ENCODE results near the gene PDSS1. TPM values are rescaled to one million over a fixed set of nuclear protein-coding genes. Genes with fewer than 3 reads are reported as not detected.

The PDSS1 gene
- total RNA-seq, 1 experiment from 2014 or later: 18.4 TPM

GRCh38 chr10:26665080-26666048 lies 32.1 kb upstream of the PDSS1 start:
- H3K56ac ChIP-seq (ENCODE audit: insufficient read length, low read depth, low read length): no peak overlapping the region
- no peak overlapping the region for H3K27ac ChIP-seq (ENCODE audit: insufficient read length, low read depth, low read length)
- no peaks in the 10 kb centered on the region for H3K79me2 ChIP-seq (ENCODE audit: insufficient read depth, low read length)
- H2AFZ ChIP-seq (ENCODE audit: low read length): no peak overlapping the region
- no peak overlapping the region for H3K23ac ChIP-seq (ENCODE audit: insufficient read length, low read depth, low read length)
- H3K23me2 ChIP-seq (ENCODE audit: insufficient read length, low read depth, low read length, poor library complexity, severe bottlenecking): no peaks in the 10 kb centered on the region
- no peak overlapping the region for H4K5ac ChIP-seq (ENCODE audit: insufficient read length, low read depth, low read length)
- no peak overlapping the region for H2AK5ac ChIP-seq (ENCODE audit: insufficient read length, low read length)
- H3K4me1 ChIP-seq (ENCODE audit: insufficient read depth, low read length): no peaks in the 10 kb centered on the region
- WGBS (ENCODE audit: extremely low coverage, insufficient read length, low lambda C conversion rate): no CpG with 5 or more reads among the region's 7 CpGs
- no peak overlapping the region for H3K27ac Mint-ChIP-seq
- no peak overlapping the region for H2BK12ac ChIP-seq (ENCODE audit: insufficient read length, low read depth, low read length)
- no peaks in the 10 kb centered on the region for H3K9me3 ChIP-seq (ENCODE audit: control insufficient read depth, low read depth, low read length)
- no peaks in the 10 kb centered on the region for H4K20me1 ChIP-seq (ENCODE audit: control insufficient read depth, insufficient read depth, insufficient read length)
- H3K36me3 Mint-ChIP-seq (ENCODE audit: insufficient read depth in 1 of 3, low read depth in 3 of 3): peaks cover 0 to 4% (median 0%) of the 10 kb centered on the region in 3 experiments; a peak in 1 of 7 replicates
- H2BK120ac ChIP-seq (ENCODE audit: low read depth, low read length, poor library complexity, severe bottlenecking): no peak overlapping the region
- H2BK5ac ChIP-seq (ENCODE audit: insufficient read length, low read length): no peak overlapping the region
- H2BK20ac ChIP-seq (ENCODE audit: low read depth, low read length, poor library complexity, severe bottlenecking): no peak overlapping the region
- H3K4me1 Mint-ChIP-seq: no peaks in the 10 kb centered on the region; a peak in 1 of 4 replicates
- H3K4me3 Mint-ChIP-seq: no peak overlapping the region
- H3K9ac ChIP-seq (ENCODE audit: extremely low read depth, insufficient read length, low read length): no peak overlapping the region
- H3K14ac ChIP-seq (ENCODE audit: insufficient read depth, low read length): no peak overlapping the region
- H4K8ac ChIP-seq (replicated peaks; ENCODE audit: insufficient read length, low read depth, low read length): no peak overlapping the region
- no peak overlapping the region for H3T11ph ChIP-seq (ENCODE audit: low read length)
- TF ChIP-seq, protein P1, sequence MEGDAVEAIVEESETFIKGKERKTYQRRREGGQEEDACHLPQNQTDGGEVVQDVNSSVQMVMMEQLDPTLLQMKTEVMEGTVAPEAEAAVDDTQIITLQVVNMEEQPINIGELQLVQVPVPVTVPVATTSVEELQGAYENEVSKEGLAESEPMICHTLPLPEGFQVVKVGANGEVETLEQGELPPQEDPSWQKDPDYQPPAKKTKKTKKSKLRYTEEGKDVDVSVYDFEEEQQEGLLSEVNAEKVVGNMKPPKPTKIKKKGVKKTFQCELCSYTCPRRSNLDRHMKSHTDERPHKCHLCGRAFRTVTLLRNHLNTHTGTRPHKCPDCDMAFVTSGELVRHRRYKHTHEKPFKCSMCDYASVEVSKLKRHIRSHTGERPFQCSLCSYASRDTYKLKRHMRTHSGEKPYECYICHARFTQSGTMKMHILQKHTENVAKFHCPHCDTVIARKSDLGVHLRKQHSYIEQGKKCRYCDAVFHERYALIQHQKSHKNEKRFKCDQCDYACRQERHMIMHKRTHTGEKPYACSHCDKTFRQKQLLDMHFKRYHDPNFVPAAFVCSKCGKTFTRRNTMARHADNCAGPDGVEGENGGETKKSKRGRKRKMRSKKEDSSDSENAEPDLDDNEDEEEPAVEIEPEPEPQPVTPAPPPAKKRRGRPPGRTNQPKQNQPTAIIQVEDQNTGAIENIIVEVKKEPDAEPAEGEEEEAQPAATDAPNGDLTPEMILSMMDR (conservative IDR thresholded peaks at IDR 0.05): no peak
- H2BK15ac ChIP-seq (ENCODE audit: low read depth, low read length): no peak overlapping the region
- H3K79me1 ChIP-seq (ENCODE audit: insufficient read depth, low read depth, low read length, poor library complexity, severe bottlenecking): no peaks in the 10 kb centered on the region
- no peak overlapping the region for H4K91ac ChIP-seq (ENCODE audit: insufficient read length, low read depth, low read length)
- H3K4ac ChIP-seq (ENCODE audit: low read depth, low read length): no peak overlapping the region
- DNase-seq: no peak
- H3K27me3 ChIP-seq (ENCODE audit: insufficient read depth, low read length): no peaks in the 10 kb centered on the region
- H3K27me3 Mint-ChIP-seq (ENCODE audit: low read depth): no peaks in the 10 kb centered on the region
- no peak overlapping the region for H3K18ac ChIP-seq (ENCODE audit: insufficient read length, low read depth, low read length)
- no peak overlapping the region for H3K4me2 ChIP-seq (ENCODE audit: insufficient read depth, insufficient read length, low read length)
- H3K9me3 Mint-ChIP-seq: peaks cover 3 to 6% of the 10 kb centered on the region in 2 experiments; a peak in 2 of 5 replicates
